Trophoblast cell (in vitro differentiated cells and primary cell): ENCODE measurements around the gene DYNC1I2.

Source experiments
- DNase-seq, 2 donors: peaks; one replicate each; pipeline ENCODE4 v3.0.0-alpha.2; 2016
- H2AFZ ChIP-seq: 2 replicates; pipeline ENCODE4 v1.6.1; 2013; ENCODE audit warnings: low read length, moderate library complexity, mild to moderate bottlenecking; ENCODE audit not compliant: insufficient read depth, poor library complexity
- H2AK5ac ChIP-seq: 2 replicates; pipeline ENCODE4 v1.6.1; 2013; ENCODE audit warnings: mild to moderate bottlenecking, low read length
- H2BK120ac ChIP-seq: 2 replicates; pipeline ENCODE4 v1.6.1; 2013; ENCODE audit warnings: low read length, mild to moderate bottlenecking, moderate library complexity; ENCODE audit not compliant: insufficient read depth, poor library complexity
- H2BK12ac ChIP-seq: 2 replicates; pipeline ENCODE4 v1.6.1; 2013; ENCODE audit warnings: mild to moderate bottlenecking, low read length, moderate library complexity
- H2BK5ac ChIP-seq: 2 replicates; pipeline ENCODE4 v1.6.1; 2013; ENCODE audit warnings: low read length, low read depth, moderate library complexity, mild to moderate bottlenecking; ENCODE audit not compliant: poor library complexity
- H3K14ac ChIP-seq: 2 replicates; pipeline ENCODE4 v1.6.1; 2013; ENCODE audit warnings: mild to moderate bottlenecking, low read length
- H3K18ac ChIP-seq: 2 replicates; pipeline ENCODE4 v1.6.1; 2013; ENCODE audit warnings: mild to moderate bottlenecking, low read length
- H3K23ac ChIP-seq: 2 replicates; pipeline ENCODE4 v1.6.1; 2013; ENCODE audit warnings: low read length
- H3K27ac ChIP-seq: 2 replicates; pipeline ENCODE4 v1.5.1; 2013; ENCODE audit warnings: low read depth, mild to moderate bottlenecking, inconsistent platforms, low read length, moderate library complexity
- H3K27me3 ChIP-seq: 2 replicates; pipeline ENCODE4 v1.6.1; 2013; ENCODE audit warnings: inconsistent platforms, mild to moderate bottlenecking, low read length, moderate library complexity; ENCODE audit not compliant: insufficient read depth
- H3K36me3 ChIP-seq, 2 experiments: 1 replicate in 1 of 2; 2 replicates in 1 of 2; pipeline ENCODE4 v1.6.1; 2013; ENCODE audit warnings: low read length in 2 of 2, mild to moderate bottlenecking in 2 of 2, moderate library complexity in 1 of 2; ENCODE audit not compliant: insufficient read depth in 2 of 2, control insufficient read depth in 1 of 2
- H3K4ac ChIP-seq: 2 replicates; pipeline ENCODE4 v1.6.1; 2013; ENCODE audit warnings: low read depth, mild to moderate bottlenecking, low read length, moderate library complexity
- H3K4me1 ChIP-seq, 2 experiments: 1 replicate in 1 of 2; 2 replicates in 1 of 2; pipeline ENCODE4 v1.6.1; 2013; ENCODE audit warnings: low read length in 2 of 2, mild to moderate bottlenecking in 2 of 2, moderate library complexity in 1 of 2; ENCODE audit not compliant: insufficient read depth in 2 of 2, control insufficient read depth in 1 of 2
- H3K4me2 ChIP-seq: 2 replicates; pipeline ENCODE4 v1.6.1; 2013; ENCODE audit warnings: inconsistent platforms, mild to moderate bottlenecking, low read length, moderate library complexity
- H3K4me3 ChIP-seq: 2 replicates; pipeline ENCODE4 v1.5.1; 2013; ENCODE audit warnings: mild to moderate bottlenecking, low read depth, low read length, inconsistent platforms
- H3K79me1 ChIP-seq: one replicate; pipeline ENCODE4 v1.6.1; 2013; ENCODE audit warnings: low read length
- H3K79me2 ChIP-seq: 2 replicates; pipeline ENCODE4 v1.6.1; 2013; ENCODE audit warnings: low read length, mild to moderate bottlenecking; ENCODE audit not compliant: control insufficient read depth, insufficient read depth, poor library complexity
- H3K9ac ChIP-seq: 2 replicates; pipeline ENCODE4 v1.6.1; 2013; ENCODE audit warnings: mild to moderate bottlenecking, low read length
- H3K9me3 ChIP-seq: 2 replicates; pipeline ENCODE4 v1.6.1; 2013; ENCODE audit warnings: low read depth, mild to moderate bottlenecking, control low read depth, inconsistent platforms, low read length; ENCODE audit not compliant: insufficient read depth
- H4K12ac ChIP-seq: 2 replicates; pipeline ENCODE4 v1.6.1; 2013; ENCODE audit warnings: low read depth, mild to moderate bottlenecking, low read length, moderate library complexity
- H4K8ac ChIP-seq: 2 replicates; pipeline ENCODE4 v1.6.1; 2013; ENCODE audit warnings: low read depth, mild to moderate bottlenecking, low read length, moderate library complexity
- H4K91ac ChIP-seq: one replicate; pipeline ENCODE4 v1.6.1; 2013; ENCODE audit warnings: low read depth, mild to moderate bottlenecking, low read length, moderate library complexity
- WGBS: extraction: QIAGEN DNeasy Blood & Tissue Kit; methylation state at CpG from one replicate; pipeline ENCODE4 v1.1.7; 2013; ENCODE audit warnings: missing lambda C conversion rate; ENCODE audit not compliant: insufficient read length, insufficient coverage; ENCODE audit errors: extremely low coverage; 5-methylcytosine and 5-hydroxymethylcytosine counted together

Gene DYNC1I2

DNA sequence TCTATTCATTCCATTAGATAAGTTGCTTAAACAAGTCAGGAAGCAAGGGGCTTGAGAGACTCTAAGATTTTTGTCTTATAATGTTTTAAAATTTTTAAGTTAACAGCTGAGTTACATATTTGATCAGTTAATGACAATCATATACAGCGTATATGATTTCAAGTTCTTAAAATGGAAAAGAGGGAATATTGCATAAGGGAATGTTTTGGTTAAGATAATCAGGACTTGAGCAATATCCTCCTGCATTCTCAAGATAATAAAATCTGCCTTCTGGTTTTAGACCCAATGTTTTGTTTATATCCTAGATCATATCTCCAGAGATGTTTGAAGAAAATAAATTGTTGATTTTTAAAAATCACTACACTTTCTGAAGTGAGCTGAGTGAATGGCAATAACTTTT, 13.4 kb upstream of the DYNC1I2 start:
- Histone ChIP-seq H3K27ac (no peak overlapping the region), H3K9me3 (no peaks in the 10 kb centered on the region), H4K8ac (no peak overlapping the region), H3K9ac (no peak overlapping the region), H3K23ac (no peak overlapping the region), H2BK5ac (no peak overlapping the region), H2AFZ (no peak overlapping the region), H3K79me1 (no peaks in the 10 kb centered on the region), H3K36me3 (no peaks in the 10 kb centered on the region), H3K18ac (no peak overlapping the region), H4K91ac (no peak overlapping the region), H3K4ac (no peak overlapping the region), H2AK5ac (no peak overlapping the region), H3K79me2 (no peaks in the 10 kb centered on the region), H3K4me3 (no peak overlapping the region), H3K27me3 (no peaks in the 10 kb centered on the region), H2BK120ac (no peak overlapping the region), H4K12ac (no peak overlapping the region), H3K4me2 (no peak overlapping the region), H3K4me1 (peaks cover 0 to 4% of the 10 kb centered on the region in 2 experiments), H2BK12ac (no peak overlapping the region), H3K14ac (no peak overlapping the region)
- DNase-seq, result peak in 1 of 2 donors; percentile 61
- WGBS, result no CpG with 5 or more reads among the region's 1 CpG

DNA sequence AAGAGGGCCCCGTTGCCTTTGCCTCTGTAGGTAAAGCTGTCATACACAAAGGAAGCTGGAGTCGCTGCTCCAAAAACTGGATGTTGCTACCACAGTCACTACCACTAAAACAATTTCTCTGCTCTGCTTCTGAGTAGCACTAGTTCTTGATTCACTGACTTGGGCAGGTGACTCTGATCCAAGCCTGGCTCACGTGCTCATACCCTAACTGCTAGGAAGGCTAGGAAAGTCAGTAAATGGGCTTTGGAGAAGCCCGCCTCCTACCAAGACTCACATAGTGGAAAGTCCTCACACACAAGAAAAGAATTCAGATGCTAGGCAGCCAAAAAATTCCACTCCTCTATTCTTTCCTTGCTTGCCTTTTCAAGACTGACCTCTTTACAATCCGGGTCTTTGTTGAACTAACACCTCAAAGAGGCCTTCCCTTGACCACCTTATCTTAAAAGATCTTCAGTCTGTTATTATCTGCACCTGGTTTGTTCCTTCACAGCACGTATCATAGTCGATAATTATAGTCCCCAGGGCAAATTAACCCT, 11.4 kb upstream of the DYNC1I2 start:
- no peak overlapping the region for H2AK5ac ChIP-seq
- H3K27ac ChIP-seq, result no peak overlapping the region
- H3K23ac ChIP-seq, result no peak overlapping the region
- H3K9ac ChIP-seq, result no peak overlapping the region
- H4K91ac ChIP-seq, result no peak overlapping the region
- H3K4ac ChIP-seq, result no peak overlapping the region
- H3K79me1 ChIP-seq, result no peaks in the 10 kb centered on the region
- H3K36me3 ChIP-seq, result no peaks in the 10 kb centered on the region
- peaks cover 0 to 4% of the 10 kb centered on the region in 2 experiments for H3K4me1 ChIP-seq
- H3K4me3 ChIP-seq, result no peak overlapping the region
- H2BK12ac ChIP-seq, result no peak overlapping the region
- H3K14ac ChIP-seq, result no peak overlapping the region
- DNase-seq, result peak; percentile 63 to 77
- H2BK5ac ChIP-seq, result no peak overlapping the region
- H3K79me2 ChIP-seq, result no peaks in the 10 kb centered on the region
- no peaks in the 10 kb centered on the region for H3K27me3 ChIP-seq
- no peak overlapping the region for H4K8ac ChIP-seq
- no peaks in the 10 kb centered on the region for H3K9me3 ChIP-seq
- H2AFZ ChIP-seq, result no peak overlapping the region
- H2BK120ac ChIP-seq, result no peak overlapping the region
- WGBS, result no CpG with 5 or more reads among the region's 7 CpGs
- H4K12ac ChIP-seq, result no peak overlapping the region
- H3K4me2 ChIP-seq, result no peak overlapping the region
- no peak overlapping the region for H3K18ac ChIP-seq

DNA sequence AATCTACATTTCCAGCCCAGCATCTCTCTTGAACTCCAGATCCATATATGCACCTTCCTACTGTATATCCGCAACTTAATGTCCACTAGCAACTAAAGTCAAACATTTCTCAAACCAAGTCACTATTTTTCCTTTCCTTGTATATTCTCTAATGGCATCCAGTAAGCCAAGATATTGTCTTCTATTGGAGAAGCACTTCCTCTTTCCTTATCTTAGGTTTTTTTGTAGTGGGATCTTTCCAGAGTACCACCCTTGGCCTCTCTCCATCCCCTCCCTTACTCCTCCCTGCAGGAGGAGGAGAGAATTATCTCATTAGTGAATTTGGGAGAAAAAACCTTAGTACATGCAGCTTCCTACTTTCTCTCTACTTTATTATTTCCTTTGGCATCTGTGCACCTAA, 8.7 kb upstream of the DYNC1I2 start:
- H3K14ac ChIP-seq, result no peak overlapping the region
- no peaks in the 10 kb centered on the region for H3K79me2 ChIP-seq
- no peak overlapping the region for H3K27ac ChIP-seq
- H4K12ac ChIP-seq, result no peak overlapping the region
- no peak overlapping the region for H4K8ac ChIP-seq
- H3K23ac ChIP-seq, result no peak overlapping the region
- no peak overlapping the region for H4K91ac ChIP-seq
- H2AK5ac ChIP-seq, result no peak overlapping the region
- no peak overlapping the region for H3K4me2 ChIP-seq
- H3K27me3 ChIP-seq, result no peaks in the 10 kb centered on the region
- peaks cover 0 to 4% of the 10 kb centered on the region in 2 experiments for H3K4me1 ChIP-seq
- no peak overlapping the region for H2BK5ac ChIP-seq
- H3K18ac ChIP-seq, result no peak overlapping the region
- H3K4me3 ChIP-seq, result no peak overlapping the region
- H3K9ac ChIP-seq, result no peak overlapping the region
- no peak for DNase-seq
- no peak overlapping the region for H3K4ac ChIP-seq
- no peak overlapping the region for H2BK12ac ChIP-seq
- H3K36me3 ChIP-seq, result no peaks in the 10 kb centered on the region
- no peak overlapping the region for H2BK120ac ChIP-seq
- no peaks in the 10 kb centered on the region for H3K79me1 ChIP-seq
- no peak overlapping the region for H2AFZ ChIP-seq
- H3K9me3 ChIP-seq, result no peaks in the 10 kb centered on the region
- no CpG with 5 or more reads among the region's 1 CpG for WGBS

DNA sequence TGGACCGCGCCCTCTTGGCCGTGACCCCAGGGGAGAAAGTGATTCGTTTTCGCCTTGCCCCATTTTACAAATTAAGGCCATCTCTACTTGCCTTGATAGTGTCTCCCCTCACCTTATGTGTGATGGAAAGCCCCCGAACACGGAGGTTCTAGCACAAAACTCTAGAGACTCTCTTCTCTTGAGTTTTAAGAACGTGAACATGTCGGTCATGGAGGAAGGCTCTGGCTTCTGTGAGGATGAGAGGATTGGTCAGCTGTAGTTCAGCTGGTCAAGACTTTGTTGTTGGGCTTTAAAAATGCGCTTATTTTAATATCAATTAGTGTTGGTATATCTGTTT, 828 bp downstream of the DYNC1I2 start:
- Histone ChIP-seq H3K36me3 (peaks cover 3% of the 10 kb centered on the region in 2 experiments), H3K9me3 (no peaks in the 10 kb centered on the region), H4K12ac (peak overlapping the region; percentile 43), H2AFZ (peak overlapping the region; percentile 72), H3K79me1 (peaks cover 8% of the 10 kb centered on the region), H4K8ac (peak overlapping the region; percentile 91), H3K4ac (peak overlapping the region; percentile 41), H3K79me2 (peaks cover 10% of the 10 kb centered on the region), H3K9ac (peak overlapping the region; percentile 69), H2BK120ac (peak overlapping the region; percentile 70), H2BK5ac (peak overlapping the region; percentile 71), H4K91ac (peak overlapping the region; percentile 92), H2AK5ac (peak overlapping the region; percentile 20), H3K4me2 (peak overlapping the region; percentile 70), H3K14ac (peak overlapping the region; percentile 88), H3K27ac (peak overlapping the region; percentile 73), H3K27me3 (no peaks in the 10 kb centered on the region), H3K4me1 (no peaks in the 10 kb centered on the region), H3K18ac (peak overlapping the region; percentile 53), H3K4me3 (peak overlapping the region; percentile 75), H3K23ac (no peak overlapping the region), H2BK12ac (no peak overlapping the region)
- whole genome bisulfite sequencing, result no CpG with 5 or more reads among the region's 10 CpGs
- peak in 1 of 2 donors; percentile 21 for DNase-seq
